ENCODE data around the gene ITCH.

- no peak for TF ChIP-seq EZH2phosphoT487 (IDR thresholded peaks at IDR 0.05; ENCODE audit: low read depth)
- TF ChIP-seq CTCF (IDR thresholded peaks at IDR 0.05; ENCODE audit: low read depth, low read length): no peak
Observed at GRCh38 chr20:34559311-34560140, 196.5 kb downstream of the ITCH start.
